ENCODE results near the gene PYGO1. TPM values are rescaled to one million over a fixed set of nuclear protein-coding genes. Genes with fewer than 3 reads are reported as not detected.

Gene PYGO1
- total and polyA plus RNA-seq, 2 of the 4 experiments (the other 2 are of a cell fraction), result 3.0 to 6.6 TPM

DNA sequence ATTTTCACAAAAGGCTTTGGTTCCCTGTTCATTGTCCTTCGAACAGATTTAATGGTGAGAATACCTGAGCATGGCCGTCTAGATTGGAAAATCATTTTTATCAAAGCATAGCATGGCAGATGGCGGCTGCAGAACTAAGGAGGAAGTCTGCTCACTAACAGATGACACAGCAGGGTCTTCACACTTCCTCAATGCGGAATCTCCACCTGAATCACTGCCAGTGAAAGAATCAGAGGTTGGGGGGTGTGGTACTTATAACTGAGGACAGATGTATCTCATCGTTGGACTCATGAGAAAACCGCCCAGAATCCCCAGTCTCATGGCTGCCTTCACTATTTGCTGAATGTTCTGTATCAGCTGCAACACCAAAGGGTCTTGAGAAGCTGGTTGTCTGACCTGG, 31.6 kb upstream of the PYGO1 start:
- CTCF ChIA-PET, result no interaction called here
- intact Hi-C loops (cut with micrococcal nuclease), result no loop called here
- POLR2A ChIA-PET (ENCODE audit: unreplicated experiment), result no interaction called here

More for the DNA sequence above, 31.6 kb upstream of the PYGO1 start:
- no peak overlapping the region for H4K8ac ChIP-seq (ENCODE audit: low read depth in 2 of 2, low read length in 2 of 2)
- H2BK120ac ChIP-seq (ENCODE audit: low read depth, low read length), result no peak overlapping the region
- no peak overlapping the region for H3K18ac ChIP-seq (ENCODE audit: low read depth, low read length)
- no peak for DNase-seq
- H3K27me3 ChIP-seq (ENCODE audit: control insufficient read depth, insufficient read depth, low read length), result no peaks in the 10 kb centered on the region
- H3K4me2 ChIP-seq (ENCODE audit: low read depth, low read length), result no peak overlapping the region
- H3K4ac ChIP-seq (ENCODE audit: low read depth, low read length), result no peak overlapping the region
- H2AFZ ChIP-seq (replicated peaks; ENCODE audit: low read length, poor library complexity), result no peak overlapping the region
- no peak overlapping the region for H3K23ac ChIP-seq (ENCODE audit: low read depth, low read length)
- no peaks in the 10 kb centered on the region for H3K79me1 ChIP-seq (ENCODE audit: low read depth in 1 of 2, low read length in 2 of 2)
- H4K20me1 ChIP-seq (ENCODE audit: insufficient read depth, low read length), result no peaks in the 10 kb centered on the region
- no peak overlapping the region for H3K4me3 ChIP-seq (ENCODE audit: insufficient read depth, low read depth, low read length)
- no peak overlapping the region for H2BK5ac ChIP-seq (ENCODE audit: low read depth, low read length, poor library complexity, severe bottlenecking)
- no peak overlapping the region for H3K56ac ChIP-seq (ENCODE audit: extremely low read depth, insufficient read depth, low read length)
- H2AK9ac ChIP-seq (replicated peaks; ENCODE audit: low read depth, low read length, poor library complexity), result peak overlapping the region; percentile 2
- no peak overlapping the region for H3K27ac ChIP-seq (ENCODE audit: insufficient read depth, low read length)
- no peak overlapping the region for H4K91ac ChIP-seq (ENCODE audit: insufficient read depth, low read depth, low read length)
- in situ Hi-C loops (cut with MboI; ENCODE audit: low sequenced_read_pairs) (no loop called here), dilution Hi-C loops (cut with HindIII; ENCODE audit: low sequenced_read_pairs, unreplicated experiment) (no loop called here)
- no peak for ATAC-seq (ENCODE audit: low read depth)
- no peaks in the 10 kb centered on the region for H3K9me1 ChIP-seq (ENCODE audit: insufficient read depth, low read length)
- no peak overlapping the region for H2BK20ac ChIP-seq (ENCODE audit: low read depth, low read length)
- no peaks in the 10 kb centered on the region for H3K9me3 ChIP-seq (ENCODE audit: control insufficient read depth, insufficient read depth, low read length)
- H2BK15ac ChIP-seq (ENCODE audit: low read depth, low read length), result no peak overlapping the region
- H3K36me3 ChIP-seq (ENCODE audit: control insufficient read depth, insufficient read depth, low read length), result no peaks in the 10 kb centered on the region
- no peak overlapping the region for H3K14ac ChIP-seq (replicated peaks; ENCODE audit: low read depth, low read length)
- no peak overlapping the region for H4K5ac ChIP-seq (ENCODE audit: low read depth, low read length)
- no peak overlapping the region for H2AK5ac ChIP-seq (ENCODE audit: low read depth, low read length)
- no peak overlapping the region for H3K9ac ChIP-seq (ENCODE audit: low read depth, low read length)
- H3K4me1 ChIP-seq (ENCODE audit: control insufficient read depth, insufficient read depth, low read length), result no peaks in the 10 kb centered on the region
- no TSS peak for BruUV-seq (replicated peaks)
- 100% methylated on average over 1 of the region's 6 CpGs; no CpG with 5 or more reads in 1 of the 2 experiments for WGBS, 2 experiments (ENCODE audit: extremely low coverage in 2 of 2, insufficient read length in 1 of 2)
- TF ChIP-seq BHLHE40 (IDR thresholded peaks at IDR 0.05; ENCODE audit: low read depth, low read length), result no peak
- TF ChIP-seq, protein P1, sequence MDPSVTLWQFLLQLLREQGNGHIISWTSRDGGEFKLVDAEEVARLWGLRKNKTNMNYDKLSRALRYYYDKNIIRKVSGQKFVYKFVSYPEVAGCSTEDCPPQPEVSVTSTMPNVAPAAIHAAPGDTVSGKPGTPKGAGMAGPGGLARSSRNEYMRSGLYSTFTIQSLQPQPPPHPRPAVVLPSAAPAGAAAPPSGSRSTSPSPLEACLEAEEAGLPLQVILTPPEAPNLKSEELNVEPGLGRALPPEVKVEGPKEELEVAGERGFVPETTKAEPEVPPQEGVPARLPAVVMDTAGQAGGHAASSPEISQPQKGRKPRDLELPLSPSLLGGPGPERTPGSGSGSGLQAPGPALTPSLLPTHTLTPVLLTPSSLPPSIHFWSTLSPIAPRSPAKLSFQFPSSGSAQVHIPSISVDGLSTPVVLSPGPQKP (IDR thresholded peaks at IDR 0.05; ENCODE audit: borderline replicate concordance, low read depth, low read length), result no peak
- TF ChIP-seq POLR2A (IDR thresholded peaks at IDR 0.05; ENCODE audit: low read depth, low read length), result no peak
- TF ChIP-seq, protein P2, sequence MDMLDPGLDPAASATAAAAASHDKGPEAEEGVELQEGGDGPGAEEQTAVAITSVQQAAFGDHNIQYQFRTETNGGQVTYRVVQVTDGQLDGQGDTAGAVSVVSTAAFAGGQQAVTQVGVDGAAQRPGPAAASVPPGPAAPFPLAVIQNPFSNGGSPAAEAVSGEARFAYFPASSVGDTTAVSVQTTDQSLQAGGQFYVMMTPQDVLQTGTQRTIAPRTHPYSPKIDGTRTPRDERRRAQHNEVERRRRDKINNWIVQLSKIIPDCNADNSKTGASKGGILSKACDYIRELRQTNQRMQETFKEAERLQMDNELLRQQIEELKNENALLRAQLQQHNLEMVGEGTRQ (IDR thresholded peaks at IDR 0.05; ENCODE audit: low read depth, low read length), result no peak
- no peak for TF ChIP-seq MAFK (IDR thresholded peaks at IDR 0.05; ENCODE audit: low read depth, low read length)
- no peak for TF ChIP-seq CEBPB (IDR thresholded peaks at IDR 0.05; ENCODE audit: low read depth, low read length)
- TF ChIP-seq CHD1 (IDR thresholded peaks at IDR 0.05; ENCODE audit: low read depth, low read length), result no peak
- TF ChIP-seq SMC3 (IDR thresholded peaks at IDR 0.05; ENCODE audit: low read depth, low read length), result no peak
- TF ChIP-seq NFE2L2 (IDR thresholded peaks at IDR 0.05; ENCODE audit: low read depth, low read length), result no peak
- TF ChIP-seq, protein P3, sequence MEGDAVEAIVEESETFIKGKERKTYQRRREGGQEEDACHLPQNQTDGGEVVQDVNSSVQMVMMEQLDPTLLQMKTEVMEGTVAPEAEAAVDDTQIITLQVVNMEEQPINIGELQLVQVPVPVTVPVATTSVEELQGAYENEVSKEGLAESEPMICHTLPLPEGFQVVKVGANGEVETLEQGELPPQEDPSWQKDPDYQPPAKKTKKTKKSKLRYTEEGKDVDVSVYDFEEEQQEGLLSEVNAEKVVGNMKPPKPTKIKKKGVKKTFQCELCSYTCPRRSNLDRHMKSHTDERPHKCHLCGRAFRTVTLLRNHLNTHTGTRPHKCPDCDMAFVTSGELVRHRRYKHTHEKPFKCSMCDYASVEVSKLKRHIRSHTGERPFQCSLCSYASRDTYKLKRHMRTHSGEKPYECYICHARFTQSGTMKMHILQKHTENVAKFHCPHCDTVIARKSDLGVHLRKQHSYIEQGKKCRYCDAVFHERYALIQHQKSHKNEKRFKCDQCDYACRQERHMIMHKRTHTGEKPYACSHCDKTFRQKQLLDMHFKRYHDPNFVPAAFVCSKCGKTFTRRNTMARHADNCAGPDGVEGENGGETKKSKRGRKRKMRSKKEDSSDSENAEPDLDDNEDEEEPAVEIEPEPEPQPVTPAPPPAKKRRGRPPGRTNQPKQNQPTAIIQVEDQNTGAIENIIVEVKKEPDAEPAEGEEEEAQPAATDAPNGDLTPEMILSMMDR (conservative IDR thresholded peaks at IDR 0.05; ENCODE audit: low read depth, low read length), result no peak
- no peak for TF ChIP-seq RAD21 (IDR thresholded peaks at IDR 0.05; ENCODE audit: low read length)
- TF ChIP-seq MAZ (IDR thresholded peaks at IDR 0.05; ENCODE audit: borderline replicate concordance, low read depth, low read length), result no peak
- TF ChIP-seq RCOR1 (IDR thresholded peaks at IDR 0.05; ENCODE audit: insufficient replicate concordance, low read length), result no peak
- TF ChIP-seq RFX5 (IDR thresholded peaks at IDR 0.05; ENCODE audit: low read depth, low read length), result no peak
- TF ChIP-seq MXI1 (IDR thresholded peaks at IDR 0.05; ENCODE audit: borderline replicate concordance, low read depth, low read length), result no peak
- no peak for TF ChIP-seq FOS (IDR thresholded peaks at IDR 0.05; ENCODE audit: low read depth, low read length)

All from IMR-90 (cell line).